GM23338 (cell line): ENCODE results near the gene FAT4. TPM values are rescaled to one million over a fixed set of nuclear protein-coding genes. Genes with fewer than 3 reads are reported as not detected.

Source experiments
- ATAC-seq: fragments of 200-7000 bp; cut with Tn5 transposase; 3 replicates; pipeline ENCODE4 v1.9.1; 2020
- DNase-seq: peaks from one replicate; pipeline ENCODE4 v3.0.0-alpha.2; 2015; ENCODE audit warnings: low spot score
- H2AFZ ChIP-seq: fragments of 200-600 bp; sonication (generic); 2 replicates; pipeline ENCODE4 v1.8.0; 2016; ENCODE audit warnings: antibody characterized with exemption, mild to moderate bottlenecking, moderate library complexity
- H3F3A ChIP-seq: fragments of 200-600 bp; sonication (generic); replicated peaks from 2 replicates; pipeline ENCODE4 v1.8.0; 2017; ENCODE audit warnings: antibody characterized with exemption, mixed run types, low read depth
- H3K27ac ChIP-seq: fragments of 200-600 bp; sonication (generic); 2 replicates; pipeline ENCODE4 v1.6.1; 2016; ENCODE audit warnings: low read depth
- H3K27me3 ChIP-seq: fragments of 200-600 bp; sonication (generic); 2 replicates; pipeline ENCODE4 v1.8.0; 2016; ENCODE audit warnings: mild to moderate bottlenecking, mixed run types, moderate library complexity; ENCODE audit not compliant: insufficient read depth
- H3K36me3 ChIP-seq: fragments of 200-600 bp; sonication (generic); 2 replicates; pipeline ENCODE4 v1.8.0; 2016; ENCODE audit warnings: mild to moderate bottlenecking; ENCODE audit not compliant: insufficient read depth
- H3K4me1 ChIP-seq: fragments of 200-600 bp; sonication (generic); 2 replicates; pipeline ENCODE4 v1.8.0; 2016; ENCODE audit warnings: mild to moderate bottlenecking, moderate library complexity; ENCODE audit not compliant: insufficient read depth
- H3K4me2 ChIP-seq: fragments of 200-600 bp; sonication (generic); 2 replicates; pipeline ENCODE4 v1.7.1; 2017; ENCODE audit warnings: mixed run types
- H3K4me3 ChIP-seq: fragments of 200-600 bp; sonication (generic); 2 replicates; pipeline ENCODE4 v1.6.1; 2016; ENCODE audit warnings: mixed run types
- H3K79me2 ChIP-seq: fragments of 200-600 bp; sonication (generic); replicated peaks from 2 replicates; pipeline ENCODE4 v1.8.0; 2017; ENCODE audit warnings: mild to moderate bottlenecking; ENCODE audit not compliant: insufficient read depth
- H3K9me2 ChIP-seq: fragments of 200-600 bp; sonication (generic); 2 replicates; pipeline ENCODE4 v1.8.0; 2017; ENCODE audit not compliant: insufficient read depth
- H4K20me1 ChIP-seq: fragments of 200-600 bp; sonication (generic); replicated peaks from 2 replicates; pipeline ENCODE4 v1.8.0; 2017; ENCODE audit warnings: mild to moderate bottlenecking; ENCODE audit not compliant: insufficient read depth
- H3K27ac Mint-ChIP-seq: 2 replicates; pipeline ENCODE4 v1.8.0; 2020; ENCODE audit warnings: inconsistent platforms, mild to moderate bottlenecking, moderate library complexity, mixed read lengths
- H3K27me3 Mint-ChIP-seq: 3 replicates; pipeline ENCODE4 v1.8.0; 2022; ENCODE audit warnings: low read depth, mild to moderate bottlenecking, moderate library complexity, mixed read lengths, inconsistent platforms; ENCODE audit not compliant: insufficient read depth, poor library complexity
- H3K36me3 Mint-ChIP-seq: 3 replicates; pipeline ENCODE4 v1.8.0; 2021; ENCODE audit warnings: low read depth, mild to moderate bottlenecking, inconsistent platforms, moderate library complexity, mixed read lengths
- H3K4me1 Mint-ChIP-seq: 3 replicates; pipeline ENCODE4 v1.8.0; 2020; ENCODE audit warnings: mild to moderate bottlenecking, inconsistent platforms, mixed read lengths
- H3K4me3 Mint-ChIP-seq: 3 replicates; pipeline ENCODE4 v1.8.0; 2021; ENCODE audit warnings: moderate library complexity, mild to moderate bottlenecking, inconsistent platforms, mixed read lengths
- H3K9me3 Mint-ChIP-seq: 3 replicates; pipeline ENCODE4 v1.8.0; 2020; ENCODE audit warnings: moderate library complexity, mild to moderate bottlenecking, inconsistent platforms, mixed read lengths
- CREB1 ChIP-seq: fragments of 250-450 bp; sonication (Bioruptor Pico); IDR thresholded peaks from 2 replicates; pipeline ENCODE4 v1.5.0; 2020; ENCODE audit warnings: low read depth, mild to moderate bottlenecking, moderate library complexity
- EZH2 ChIP-seq: fragments of 200-600 bp; sonication (generic); IDR thresholded peaks from one replicate; pipeline ENCODE4 v1.8.0; 2017; ENCODE audit warnings: antibody characterized with exemption, mild to moderate bottlenecking, low read depth; ENCODE audit not compliant: unreplicated experiment
- EZH2phosphoT487 ChIP-seq: fragments of 200-600 bp; sonication (generic); IDR thresholded peaks from one replicate; pipeline ENCODE4 v1.8.1; 2018; ENCODE audit warnings: antibody characterized with exemption; ENCODE audit not compliant: unreplicated experiment
- JUNB ChIP-seq: IDR thresholded peaks from one replicate; pipeline ENCODE4 v1.6.1; 2016; ENCODE audit warnings: antibody characterized with exemption; ENCODE audit not compliant: unreplicated experiment
- NANOG ChIP-seq: IDR thresholded peaks from 2 replicates; pipeline ENCODE4 v1.6.1; 2016; ENCODE audit warnings: antibody characterized with exemption, borderline replicate concordance
- POLR2AphosphoS5 ChIP-seq: IDR thresholded peaks from 2 replicates; pipeline ENCODE4 v1.6.1; 2016; ENCODE audit warnings: antibody characterized with exemption, low read depth
- STAT1 ChIP-seq: IDR thresholded peaks from one replicate; pipeline ENCODE4 v1.6.1; 2016; ENCODE audit warnings: antibody characterized with exemption; ENCODE audit not compliant: unreplicated experiment
- ZNF114 ChIP-seq: fragments of 250-450 bp; sonication (Bioruptor Pico); IDR thresholded peaks from 2 replicates; pipeline ENCODE4 v1.5.0; 2020; ENCODE audit warnings: mild to moderate bottlenecking, moderate library complexity
- ZNF331 ChIP-seq: fragments of 250-450 bp; sonication (Bioruptor Pico); IDR thresholded peaks from 2 replicates; pipeline ENCODE4 v1.5.0; 2020; ENCODE audit warnings: low read depth, mild to moderate bottlenecking, moderate library complexity
- polyA plus RNA-seq: library from polyadenylated mRNA; unstranded; fragments of >200 nt; fragmentation: Nextera tagmentation; extraction: Ambion mirVana; gene quantifications from 2 replicates; pipeline ENCODE4 v1.2.1, GENCODE V29; 2016
- total RNA-seq: library from RNA; depleted of rRNA; stranded (reverse); fragments of >200 nt; shearing (Covaris generic); gene quantifications from 2 replicates; pipeline ENCODE4 v1.2.3, GENCODE V29; 2014
- TF ChIP-seq, protein P1 (sequence below), 2 experiments: fragments of 200-600 bp in 1 of 2; sonication (generic) in 1 of 2; conservative IDR thresholded peaks; 2 replicates each; pipeline versions ENCODE4 v1.5.1 to v1.6.1; 2016 to 2017; ENCODE audit warnings: antibody characterized with exemption in 2 of 2, low read depth in 2 of 2, mild to moderate bottlenecking in 2 of 2, moderate library complexity in 1 of 2
- TF ChIP-seq, protein P2 (sequence below): IDR thresholded peaks from one replicate; pipeline ENCODE4 v1.6.1; 2018; ENCODE audit warnings: antibody characterized with exemption; ENCODE audit not compliant: unreplicated experiment
- TF ChIP-seq, protein P3 (sequence below): IDR thresholded peaks from 2 replicates; pipeline ENCODE4 v1.6.1; 2016; ENCODE audit warnings: antibody characterized with exemption
- TF ChIP-seq, protein P4 (sequence below): fragments of 250-450 bp; sonication (Bioruptor Pico); IDR thresholded peaks from 2 replicates; pipeline ENCODE4 v1.5.0; 2020; ENCODE audit warnings: mild to moderate bottlenecking, moderate library complexity

FAT4 gene
- total and polyA plus RNA-seq, 2 experiments from 2014 or later = 0.53 to 6.8 TPM

DNA sequence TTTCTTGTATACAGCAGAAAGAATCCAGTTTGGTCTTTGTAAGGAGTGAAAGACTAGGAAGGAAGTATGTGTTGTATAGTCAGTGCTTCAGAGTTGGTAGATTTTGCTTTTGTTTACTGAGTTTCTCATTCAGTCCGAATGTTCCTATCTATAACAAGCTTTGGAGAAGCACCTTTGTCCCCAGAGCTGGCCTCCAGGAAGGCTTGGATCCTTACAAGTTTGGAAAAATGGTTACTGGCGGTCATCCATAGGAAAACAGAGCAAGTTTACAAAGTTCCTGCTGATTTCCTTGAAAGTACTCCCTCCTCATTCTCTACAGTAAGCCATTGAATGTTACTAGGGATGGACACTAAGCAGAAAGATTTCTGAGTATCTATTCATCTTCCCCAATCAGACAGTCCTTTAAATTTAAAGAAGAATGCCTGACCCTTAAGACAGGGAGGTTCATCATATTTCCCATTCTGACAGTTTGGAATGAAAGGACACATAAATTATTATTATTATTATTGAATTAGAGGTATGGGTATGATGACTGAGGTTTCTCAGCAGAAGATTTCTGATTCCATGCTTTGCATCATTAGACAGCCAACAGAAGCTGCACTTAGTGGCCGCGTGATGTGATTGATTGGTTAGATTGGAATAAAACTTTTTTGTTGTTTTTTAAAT, 35.8 kb downstream of the FAT4 start:
- no peak overlapping the region for H3K4me3 Mint-ChIP-seq
- ATAC-seq (no peak), DNase-seq (no peak)
- no peaks in the 10 kb centered on the region for H3K79me2 ChIP-seq
- no peak overlapping the region for H3K27ac ChIP-seq
- H3K36me3 Mint-ChIP-seq = no peaks in the 10 kb centered on the region
- H2AFZ ChIP-seq = peak overlapping the region; percentile 52; the same call in 1 of the 2 replicates
- H3F3A ChIP-seq = no peaks in the 10 kb centered on the region
- no peaks in the 10 kb centered on the region for H3K36me3 ChIP-seq
- no peaks in the 10 kb centered on the region for H3K9me2 ChIP-seq
- H3K27me3 Mint-ChIP-seq = no peaks in the 10 kb centered on the region
- no peak for TF ChIP-seq ZNF331 (CRISPR knock-in tag)
- TF ChIP-seq, protein P1, sequence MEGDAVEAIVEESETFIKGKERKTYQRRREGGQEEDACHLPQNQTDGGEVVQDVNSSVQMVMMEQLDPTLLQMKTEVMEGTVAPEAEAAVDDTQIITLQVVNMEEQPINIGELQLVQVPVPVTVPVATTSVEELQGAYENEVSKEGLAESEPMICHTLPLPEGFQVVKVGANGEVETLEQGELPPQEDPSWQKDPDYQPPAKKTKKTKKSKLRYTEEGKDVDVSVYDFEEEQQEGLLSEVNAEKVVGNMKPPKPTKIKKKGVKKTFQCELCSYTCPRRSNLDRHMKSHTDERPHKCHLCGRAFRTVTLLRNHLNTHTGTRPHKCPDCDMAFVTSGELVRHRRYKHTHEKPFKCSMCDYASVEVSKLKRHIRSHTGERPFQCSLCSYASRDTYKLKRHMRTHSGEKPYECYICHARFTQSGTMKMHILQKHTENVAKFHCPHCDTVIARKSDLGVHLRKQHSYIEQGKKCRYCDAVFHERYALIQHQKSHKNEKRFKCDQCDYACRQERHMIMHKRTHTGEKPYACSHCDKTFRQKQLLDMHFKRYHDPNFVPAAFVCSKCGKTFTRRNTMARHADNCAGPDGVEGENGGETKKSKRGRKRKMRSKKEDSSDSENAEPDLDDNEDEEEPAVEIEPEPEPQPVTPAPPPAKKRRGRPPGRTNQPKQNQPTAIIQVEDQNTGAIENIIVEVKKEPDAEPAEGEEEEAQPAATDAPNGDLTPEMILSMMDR (conservative IDR thresholded peaks at IDR 0.05; ENCODE audit: low read depth in 2 of 2) = no peak
- TF ChIP-seq CREB1 = no peak
- TF ChIP-seq STAT1 = no peak
- no peak for TF ChIP-seq POLR2AphosphoS5
- TF ChIP-seq JUNB = no peak
- TF ChIP-seq EZH2 = no peak
- TF ChIP-seq ZNF114 (CRISPR knock-in tag) = no peak
- TF ChIP-seq, protein P2, sequence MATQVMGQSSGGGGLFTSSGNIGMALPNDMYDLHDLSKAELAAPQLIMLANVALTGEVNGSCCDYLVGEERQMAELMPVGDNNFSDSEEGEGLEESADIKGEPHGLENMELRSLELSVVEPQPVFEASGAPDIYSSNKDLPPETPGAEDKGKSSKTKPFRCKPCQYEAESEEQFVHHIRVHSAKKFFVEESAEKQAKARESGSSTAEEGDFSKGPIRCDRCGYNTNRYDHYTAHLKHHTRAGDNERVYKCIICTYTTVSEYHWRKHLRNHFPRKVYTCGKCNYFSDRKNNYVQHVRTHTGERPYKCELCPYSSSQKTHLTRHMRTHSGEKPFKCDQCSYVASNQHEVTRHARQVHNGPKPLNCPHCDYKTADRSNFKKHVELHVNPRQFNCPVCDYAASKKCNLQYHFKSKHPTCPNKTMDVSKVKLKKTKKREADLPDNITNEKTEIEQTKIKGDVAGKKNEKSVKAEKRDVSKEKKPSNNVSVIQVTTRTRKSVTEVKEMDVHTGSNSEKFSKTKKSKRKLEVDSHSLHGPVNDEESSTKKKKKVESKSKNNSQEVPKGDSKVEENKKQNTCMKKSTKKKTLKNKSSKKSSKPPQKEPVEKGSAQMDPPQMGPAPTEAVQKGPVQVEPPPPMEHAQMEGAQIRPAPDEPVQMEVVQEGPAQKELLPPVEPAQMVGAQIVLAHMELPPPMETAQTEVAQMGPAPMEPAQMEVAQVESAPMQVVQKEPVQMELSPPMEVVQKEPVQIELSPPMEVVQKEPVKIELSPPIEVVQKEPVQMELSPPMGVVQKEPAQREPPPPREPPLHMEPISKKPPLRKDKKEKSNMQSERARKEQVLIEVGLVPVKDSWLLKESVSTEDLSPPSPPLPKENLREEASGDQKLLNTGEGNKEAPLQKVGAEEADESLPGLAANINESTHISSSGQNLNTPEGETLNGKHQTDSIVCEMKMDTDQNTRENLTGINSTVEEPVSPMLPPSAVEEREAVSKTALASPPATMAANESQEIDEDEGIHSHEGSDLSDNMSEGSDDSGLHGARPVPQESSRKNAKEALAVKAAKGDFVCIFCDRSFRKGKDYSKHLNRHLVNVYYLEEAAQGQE = no peak
- TF ChIP-seq, protein P3, sequence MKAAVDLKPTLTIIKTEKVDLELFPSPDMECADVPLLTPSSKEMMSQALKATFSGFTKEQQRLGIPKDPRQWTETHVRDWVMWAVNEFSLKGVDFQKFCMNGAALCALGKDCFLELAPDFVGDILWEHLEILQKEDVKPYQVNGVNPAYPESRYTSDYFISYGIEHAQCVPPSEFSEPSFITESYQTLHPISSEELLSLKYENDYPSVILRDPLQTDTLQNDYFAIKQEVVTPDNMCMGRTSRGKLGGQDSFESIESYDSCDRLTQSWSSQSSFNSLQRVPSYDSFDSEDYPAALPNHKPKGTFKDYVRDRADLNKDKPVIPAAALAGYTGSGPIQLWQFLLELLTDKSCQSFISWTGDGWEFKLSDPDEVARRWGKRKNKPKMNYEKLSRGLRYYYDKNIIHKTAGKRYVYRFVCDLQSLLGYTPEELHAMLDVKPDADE = no peak
- TF ChIP-seq EZH2phosphoT487 = no peak
- no peak for TF ChIP-seq NANOG
- TF ChIP-seq, protein P4, sequence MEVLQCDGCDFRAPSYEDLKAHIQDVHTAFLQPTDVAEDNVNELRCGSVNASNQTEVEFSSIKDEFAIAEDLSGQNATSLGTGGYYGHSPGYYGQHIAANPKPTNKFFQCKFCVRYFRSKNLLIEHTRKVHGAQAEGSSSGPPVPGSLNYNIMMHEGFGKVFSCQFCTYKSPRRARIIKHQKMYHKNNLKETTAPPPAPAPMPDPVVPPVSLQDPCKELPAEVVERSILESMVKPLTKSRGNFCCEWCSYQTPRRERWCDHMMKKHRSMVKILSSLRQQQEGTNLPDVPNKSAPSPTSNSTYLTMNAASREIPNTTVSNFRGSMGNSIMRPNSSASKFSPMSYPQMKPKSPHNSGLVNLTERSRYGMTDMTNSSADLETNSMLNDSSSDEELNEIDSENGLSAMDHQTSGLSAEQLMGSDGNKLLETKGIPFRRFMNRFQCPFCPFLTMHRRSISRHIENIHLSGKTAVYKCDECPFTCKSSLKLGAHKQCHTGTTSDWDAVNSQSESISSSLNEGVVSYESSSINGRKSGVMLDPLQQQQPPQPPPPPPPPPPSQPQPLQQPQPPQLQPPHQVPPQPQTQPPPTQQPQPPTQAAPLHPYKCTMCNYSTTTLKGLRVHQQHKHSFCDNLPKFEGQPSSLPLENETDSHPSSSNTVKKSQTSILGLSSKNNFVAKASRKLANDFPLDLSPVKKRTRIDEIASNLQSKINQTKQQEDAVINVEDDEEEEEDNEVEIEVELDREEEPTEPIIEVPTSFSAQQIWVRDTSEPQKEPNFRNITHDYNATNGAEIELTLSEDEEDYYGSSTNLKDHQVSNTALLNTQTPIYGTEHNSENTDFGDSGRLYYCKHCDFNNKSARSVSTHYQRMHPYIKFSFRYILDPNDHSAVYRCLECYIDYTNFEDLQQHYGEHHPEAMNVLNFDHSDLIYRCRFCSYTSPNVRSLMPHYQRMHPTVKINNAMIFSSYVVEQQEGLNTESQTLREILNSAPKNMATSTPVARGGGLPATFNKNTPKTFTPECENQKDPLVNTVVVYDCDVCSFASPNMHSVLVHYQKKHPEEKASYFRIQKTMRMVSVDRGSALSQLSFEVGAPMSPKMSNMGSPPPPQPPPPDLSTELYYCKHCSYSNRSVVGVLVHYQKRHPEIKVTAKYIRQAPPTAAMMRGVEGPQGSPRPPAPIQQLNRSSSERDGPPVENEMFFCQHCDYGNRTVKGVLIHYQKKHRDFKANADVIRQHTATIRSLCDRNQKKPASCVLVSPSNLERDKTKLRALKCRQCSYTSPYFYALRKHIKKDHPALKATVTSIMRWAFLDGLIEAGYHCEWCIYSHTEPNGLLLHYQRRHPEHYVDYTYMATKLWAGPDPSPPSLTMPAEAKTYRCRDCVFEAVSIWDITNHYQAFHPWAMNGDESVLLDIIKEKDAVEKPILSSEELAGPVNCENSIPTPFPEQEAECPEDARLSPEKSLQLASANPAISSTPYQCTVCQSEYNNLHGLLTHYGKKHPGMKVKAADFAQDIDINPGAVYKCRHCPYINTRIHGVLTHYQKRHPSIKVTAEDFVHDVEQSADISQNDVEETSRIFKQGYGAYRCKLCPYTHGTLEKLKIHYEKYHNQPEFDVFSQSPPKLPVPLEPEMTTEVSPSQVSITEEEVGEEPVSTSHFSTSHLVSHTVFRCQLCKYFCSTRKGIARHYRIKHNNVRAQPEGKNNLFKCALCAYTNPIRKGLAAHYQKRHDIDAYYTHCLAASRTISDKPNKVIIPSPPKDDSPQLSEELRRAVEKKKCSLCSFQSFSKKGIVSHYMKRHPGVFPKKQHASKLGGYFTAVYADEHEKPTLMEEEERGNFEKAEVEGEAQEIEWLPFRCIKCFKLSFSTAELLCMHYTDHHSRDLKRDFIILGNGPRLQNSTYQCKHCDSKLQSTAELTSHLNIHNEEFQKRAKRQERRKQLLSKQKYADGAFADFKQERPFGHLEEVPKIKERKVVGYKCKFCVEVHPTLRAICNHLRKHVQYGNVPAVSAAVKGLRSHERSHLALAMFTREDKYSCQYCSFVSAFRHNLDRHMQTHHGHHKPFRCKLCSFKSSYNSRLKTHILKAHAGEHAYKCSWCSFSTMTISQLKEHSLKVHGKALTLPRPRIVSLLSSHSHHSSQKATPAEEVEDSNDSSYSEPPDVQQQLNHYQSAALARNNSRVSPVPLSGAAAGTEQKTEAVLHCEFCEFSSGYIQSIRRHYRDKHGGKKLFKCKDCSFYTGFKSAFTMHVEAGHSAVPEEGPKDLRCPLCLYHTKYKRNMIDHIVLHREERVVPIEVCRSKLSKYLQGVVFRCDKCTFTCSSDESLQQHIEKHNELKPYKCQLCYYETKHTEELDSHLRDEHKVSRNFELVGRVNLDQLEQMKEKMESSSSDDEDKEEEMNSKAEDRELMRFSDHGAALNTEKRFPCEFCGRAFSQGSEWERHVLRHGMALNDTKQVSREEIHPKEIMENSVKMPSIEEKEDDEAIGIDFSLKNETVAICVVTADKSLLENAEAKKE (CRISPR knock-in tag) = no peak
- no peak overlapping the region for H3K4me2 ChIP-seq
- no peak overlapping the region for H3K27ac Mint-ChIP-seq
- H3K27me3 ChIP-seq = no peaks in the 10 kb centered on the region
- H3K4me1 ChIP-seq = peaks cover 16% of the 10 kb centered on the region
- no peaks in the 10 kb centered on the region for H4K20me1 ChIP-seq
- H3K9me3 Mint-ChIP-seq = no peaks in the 10 kb centered on the region
- peaks cover 15% of the 10 kb centered on the region; the same call in 2 of the 3 replicates for H3K4me1 Mint-ChIP-seq
- H3K4me3 ChIP-seq = no peak overlapping the region
